GM23338 (cell line): ENCODE data around the gene UPF1. TPM values are rescaled to one million over a fixed set of nuclear protein-coding genes. Genes with fewer than 3 reads are reported as not detected.
"Not testable (repeated sequence)": the region's sequence is repeated elsewhere in the genome, so short reads cannot be mapped to it uniquely, and the experiment has no call there.

ENCODE experiments used
- ATAC-seq: fragments of 200-7000 bp; cut with Tn5 transposase; 3 replicates; pipeline ENCODE4 v1.9.1; 2020
- DNase-seq: peaks from one replicate; pipeline ENCODE4 v3.0.0-alpha.2; 2015; ENCODE audit warnings: low spot score
- H2AFZ ChIP-seq: fragments of 200-600 bp; sonication (generic); 2 replicates; pipeline ENCODE4 v1.8.0; 2016; ENCODE audit warnings: antibody characterized with exemption, mild to moderate bottlenecking, moderate library complexity
- H3F3A ChIP-seq: fragments of 200-600 bp; sonication (generic); replicated peaks from 2 replicates; pipeline ENCODE4 v1.8.0; 2017; ENCODE audit warnings: antibody characterized with exemption, mixed run types, low read depth
- H3K27ac ChIP-seq: fragments of 200-600 bp; sonication (generic); 2 replicates; pipeline ENCODE4 v1.6.1; 2016; ENCODE audit warnings: low read depth
- H3K27me3 ChIP-seq: fragments of 200-600 bp; sonication (generic); 2 replicates; pipeline ENCODE4 v1.8.0; 2016; ENCODE audit warnings: mild to moderate bottlenecking, mixed run types, moderate library complexity; ENCODE audit not compliant: insufficient read depth
- H3K36me3 ChIP-seq: fragments of 200-600 bp; sonication (generic); 2 replicates; pipeline ENCODE4 v1.8.0; 2016; ENCODE audit warnings: mild to moderate bottlenecking; ENCODE audit not compliant: insufficient read depth
- H3K4me1 ChIP-seq: fragments of 200-600 bp; sonication (generic); 2 replicates; pipeline ENCODE4 v1.8.0; 2016; ENCODE audit warnings: mild to moderate bottlenecking, moderate library complexity; ENCODE audit not compliant: insufficient read depth
- H3K4me2 ChIP-seq: fragments of 200-600 bp; sonication (generic); 2 replicates; pipeline ENCODE4 v1.7.1; 2017; ENCODE audit warnings: mixed run types
- H3K4me3 ChIP-seq: fragments of 200-600 bp; sonication (generic); 2 replicates; pipeline ENCODE4 v1.6.1; 2016; ENCODE audit warnings: mixed run types
- H3K79me2 ChIP-seq: fragments of 200-600 bp; sonication (generic); replicated peaks from 2 replicates; pipeline ENCODE4 v1.8.0; 2017; ENCODE audit warnings: mild to moderate bottlenecking; ENCODE audit not compliant: insufficient read depth
- H3K9me2 ChIP-seq: fragments of 200-600 bp; sonication (generic); 2 replicates; pipeline ENCODE4 v1.8.0; 2017; ENCODE audit not compliant: insufficient read depth
- H4K20me1 ChIP-seq: fragments of 200-600 bp; sonication (generic); replicated peaks from 2 replicates; pipeline ENCODE4 v1.8.0; 2017; ENCODE audit warnings: mild to moderate bottlenecking; ENCODE audit not compliant: insufficient read depth
- H3K27ac Mint-ChIP-seq: 2 replicates; pipeline ENCODE4 v1.8.0; 2020; ENCODE audit warnings: inconsistent platforms, mild to moderate bottlenecking, moderate library complexity, mixed read lengths
- H3K27me3 Mint-ChIP-seq: 3 replicates; pipeline ENCODE4 v1.8.0; 2022; ENCODE audit warnings: low read depth, mild to moderate bottlenecking, moderate library complexity, mixed read lengths, inconsistent platforms; ENCODE audit not compliant: insufficient read depth, poor library complexity
- H3K36me3 Mint-ChIP-seq: 3 replicates; pipeline ENCODE4 v1.8.0; 2021; ENCODE audit warnings: low read depth, mild to moderate bottlenecking, inconsistent platforms, moderate library complexity, mixed read lengths
- H3K4me1 Mint-ChIP-seq: 3 replicates; pipeline ENCODE4 v1.8.0; 2020; ENCODE audit warnings: mild to moderate bottlenecking, inconsistent platforms, mixed read lengths
- H3K4me3 Mint-ChIP-seq: 3 replicates; pipeline ENCODE4 v1.8.0; 2021; ENCODE audit warnings: moderate library complexity, mild to moderate bottlenecking, inconsistent platforms, mixed read lengths
- H3K9me3 Mint-ChIP-seq: 3 replicates; pipeline ENCODE4 v1.8.0; 2020; ENCODE audit warnings: moderate library complexity, mild to moderate bottlenecking, inconsistent platforms, mixed read lengths
- polyA plus RNA-seq: library from polyadenylated mRNA; unstranded; fragments of >200 nt; fragmentation: Nextera tagmentation; extraction: Ambion mirVana; gene quantifications from 2 replicates; pipeline ENCODE4 v1.2.1, GENCODE V29; 2016
- total RNA-seq: library from RNA; depleted of rRNA; stranded (reverse); fragments of >200 nt; shearing (Covaris generic); gene quantifications from 2 replicates; pipeline ENCODE4 v1.2.3, GENCODE V29; 2014; rRNA removed

Gene UPF1
- total and polyA plus RNA-seq, 2 experiments from 2014 or later, result 13.8 to 138 TPM

DNA sequence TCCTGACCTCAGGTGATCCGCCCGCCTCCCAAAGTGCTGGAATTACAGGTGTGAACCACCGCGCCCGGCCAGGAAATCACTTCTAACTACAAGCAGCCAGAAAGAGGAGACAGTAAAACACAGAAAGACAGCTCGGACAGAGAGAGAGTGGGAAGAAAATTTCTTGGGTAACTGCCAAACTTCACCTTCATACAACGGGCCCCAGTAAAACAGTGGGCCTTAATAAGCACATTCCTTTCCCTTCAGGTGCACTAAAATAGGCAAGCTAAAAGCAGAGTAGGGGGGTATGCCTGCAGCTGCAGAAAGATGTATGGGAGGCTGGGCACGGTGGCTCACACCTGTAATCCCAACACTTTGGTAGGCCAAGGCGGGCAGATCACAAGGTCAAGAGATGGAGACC, 85.8 kb downstream of the UPF1 start:
- not testable (repeated sequence) for ATAC-seq, H3K36me3 ChIP-seq, H3K9me3 Mint-ChIP-seq, H3K4me2 ChIP-seq, H3K27me3 Mint-ChIP-seq, H3K4me3 ChIP-seq, H3K9me2 ChIP-seq, H4K20me1 ChIP-seq, H3K27ac ChIP-seq, H3K27me3 ChIP-seq, H3K4me1 Mint-ChIP-seq, H2AFZ ChIP-seq, DNase-seq, H3F3A ChIP-seq, H3K27ac Mint-ChIP-seq, H3K4me1 ChIP-seq
- Mint-ChIP-seq H3K4me3 (peak overlapping the region; percentile 64), H3K36me3 (peaks cover 43% of the 10 kb centered on the region)
- H3K79me2 ChIP-seq, result peaks cover 46% of the 10 kb centered on the region

Other genes starting within 250 kb of the UPF1 start
- 121 and 124 TPM in 2 replicates for gene REX1BD, start 243.2 kb upstream of the UPF1 start, total RNA-seq
- gene REX1BD, start 243.2 kb upstream of the UPF1 start, polyA plus RNA-seq, result 135 and 138 TPM in 2 replicates
- 17.1 and 18.1 TPM in 2 replicates for gene CRLF1, start 225.2 kb upstream of the UPF1 start, total RNA-seq
- 19.7 and 22.9 TPM in 2 replicates for gene CRLF1, start 225.2 kb upstream of the UPF1 start, polyA plus RNA-seq
- gene TMEM59L, start 219.1 kb upstream of the UPF1 start, total RNA-seq, result 6.8 and 9.8 TPM in 2 replicates
- 15.7 and 16.2 TPM in 2 replicates for gene TMEM59L, start 219.1 kb upstream of the UPF1 start, polyA plus RNA-seq
- 11.2 and 13.7 TPM in 2 replicates for gene KLHL26, start 194.9 kb upstream of the UPF1 start, total RNA-seq
- gene KLHL26, start 194.9 kb upstream of the UPF1 start, polyA plus RNA-seq, result 3.6 and 6.4 TPM in 2 replicates
- 5.4 and 7.1 TPM in 2 replicates for gene CRTC1, start 148.3 kb upstream of the UPF1 start, total RNA-seq
- gene CRTC1, start 148.3 kb upstream of the UPF1 start, polyA plus RNA-seq, result 6.7 and 8.4 TPM in 2 replicates
- 0.63 TPM in 1 of 2 replicates, not detected in the other for gene COMP, start 40.7 kb upstream of the UPF1 start, total RNA-seq
- 0.31 and 0.58 TPM in 2 replicates for gene COMP, start 40.7 kb upstream of the UPF1 start, polyA plus RNA-seq
- gene CERS1, start 64.2 kb downstream of the UPF1 start, total RNA-seq, result 11.1 and 11.7 TPM in 2 replicates
- gene CERS1, start 64.2 kb downstream of the UPF1 start, polyA plus RNA-seq, result 12.2 and 15.9 TPM in 2 replicates
- gene COPE, start 87.4 kb downstream of the UPF1 start, total RNA-seq, result 235 and 263 TPM in 2 replicates
- 263 and 269 TPM in 2 replicates for gene COPE, start 87.4 kb downstream of the UPF1 start, polyA plus RNA-seq
- gene DDX49, start 87.8 kb downstream of the UPF1 start, total RNA-seq, result 49.6 and 75.3 TPM in 2 replicates
- gene DDX49, start 87.8 kb downstream of the UPF1 start, polyA plus RNA-seq, result 40.2 and 44.2 TPM in 2 replicates
- 23.5 and 38.4 TPM in 2 replicates for gene HOMER3, start 109.3 kb downstream of the UPF1 start, total RNA-seq
- 16.7 and 18.0 TPM in 2 replicates for gene HOMER3, start 109.3 kb downstream of the UPF1 start, polyA plus RNA-seq
- gene SUGP2, start 201.6 kb downstream of the UPF1 start, total RNA-seq, result 86.5 and 102 TPM in 2 replicates
- gene SUGP2, start 201.6 kb downstream of the UPF1 start, polyA plus RNA-seq, result 99.3 and 109 TPM in 2 replicates
- gene ARMC6, start 201.6 kb downstream of the UPF1 start, total RNA-seq, result 95.1 and 112 TPM in 2 replicates
- 40.9 and 45.0 TPM in 2 replicates for gene ARMC6, start 201.6 kb downstream of the UPF1 start, polyA plus RNA-seq
- 5.7 and 7.3 TPM in 2 replicates for gene SLC25A42, start 232.0 kb downstream of the UPF1 start, total RNA-seq
- 7.3 and 7.6 TPM in 2 replicates for gene SLC25A42, start 232.0 kb downstream of the UPF1 start, polyA plus RNA-seq